Left ventricle myocardium superior (tissue), 1 donor: Measurements from ENCODE around the gene TOR1A. TPM values are rescaled to one million over a fixed set of nuclear protein-coding genes. Genes with fewer than 3 reads are reported as not detected.
A peak's percentile ranks its signal among the peaks of the same experiment; 100 is the strongest.

ENCODE experiments used
- ATAC-seq: fragments of 200-7000 bp; cut with Tn5 transposase; one replicate; pipeline ENCODE4 v1.9.1; 2020; ENCODE audit warnings: mild to moderate bottlenecking, moderate library complexity
- DNase-seq: peaks from one replicate; pipeline ENCODE4 v3.0.0-alpha.2; 2020
- intact Hi-C: fragments of 100-400 bp; cut with micrococcal nuclease; formaldehyde crosslinking; loops from one replicate; pipeline ENCODE4 v1.11.0; 2022
- total RNA-seq: library from RNA; stranded (reverse); fragmentation: NEBNext Ultra II Directional; extraction: Animal tissue kit (Norgen Biotek cat#: 25700); gene quantifications from one replicate; pipeline ENCODE4 v1.2.1, GENCODE V29; 2021
- donor health status: DM: no; HTN: yes; CAD: no; lungs with severe emphysema.

TOR1A gene
- total RNA-seq, 1 donor from 2014 or later = 11.7 TPM

- intact Hi-C loops = no loop called here
- ATAC-seq (no peak), DNase-seq (no peak)
Measured at GRCh38 chr9:129828051-129828450, 4.1 kb upstream of the TOR1A start.

DNA sequence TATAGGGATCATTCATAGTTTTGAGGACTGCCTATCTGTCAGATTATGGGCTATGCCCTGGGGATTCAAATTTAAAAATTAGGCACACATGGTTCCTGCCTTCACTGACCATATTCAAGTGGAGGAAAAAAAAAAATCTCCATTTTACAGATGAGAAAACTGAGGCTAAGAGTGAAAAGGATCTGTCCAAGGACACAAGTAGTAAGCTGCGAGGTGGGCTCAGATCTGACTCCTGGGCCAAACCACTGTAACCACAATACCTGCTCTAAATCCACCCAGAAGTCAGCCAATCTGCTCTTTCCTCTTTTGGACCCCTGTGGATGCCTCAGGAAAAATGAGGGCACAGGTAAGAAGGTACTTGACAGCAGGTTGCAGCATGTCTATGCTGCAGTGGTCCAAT lies 2.8 kb upstream of the TOR1A start:
- intact Hi-C loops = no loop called here
- no peak for DNase-seq
- ATAC-seq = no peak

GRCh38 chr9:129826344-129826743 lies 2.4 kb upstream of the TOR1A start:
- ATAC-seq = no peak
- intact Hi-C loops = no loop called here

GRCh38 chr9:129823542-129823934 lies 398 bp downstream of the TOR1A start:
- DNase-seq = no peak
- intact Hi-C loops = no loop called here
- peak; percentile 19 for ATAC-seq

More at GRCh38 chr9:129826344-129826743, 2.4 kb upstream of the TOR1A start:
- no peak for DNase-seq

DNA sequence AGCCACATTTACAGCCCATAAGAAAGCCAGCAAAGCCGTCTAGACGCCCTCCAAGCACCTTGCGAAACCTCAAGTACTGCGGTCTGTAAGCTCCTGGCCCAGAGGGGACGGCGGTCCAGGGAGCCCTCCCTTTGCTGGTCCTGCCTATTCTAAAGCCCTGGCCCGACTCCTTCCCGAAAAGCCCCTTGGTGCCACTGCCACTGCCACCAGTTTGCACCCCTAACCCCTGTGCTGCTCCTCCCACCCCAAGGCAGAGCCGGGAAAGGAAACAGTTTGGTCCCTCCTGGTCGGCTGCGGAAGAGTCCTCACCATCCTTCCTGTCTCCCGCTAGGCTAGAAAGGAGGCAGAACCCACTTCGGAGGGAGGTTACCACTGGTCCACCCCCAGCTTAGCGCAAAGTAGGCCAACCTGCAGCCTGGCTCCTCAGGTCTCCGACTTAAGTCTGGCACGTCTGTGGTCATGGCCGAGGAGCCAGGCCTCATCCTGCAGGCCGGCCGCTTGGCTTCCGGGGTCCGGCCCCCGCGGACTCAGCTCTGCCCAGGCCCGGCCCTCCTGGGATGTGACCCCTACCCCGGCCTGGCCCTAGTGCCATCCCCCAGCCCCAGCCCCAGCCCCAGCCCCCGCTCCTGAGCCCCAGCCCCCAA lies 916 bp downstream of the TOR1A start:
- ATAC-seq (peak; percentile 10), DNase-seq (no peak)
- intact Hi-C loops = no loop called here

DNA sequence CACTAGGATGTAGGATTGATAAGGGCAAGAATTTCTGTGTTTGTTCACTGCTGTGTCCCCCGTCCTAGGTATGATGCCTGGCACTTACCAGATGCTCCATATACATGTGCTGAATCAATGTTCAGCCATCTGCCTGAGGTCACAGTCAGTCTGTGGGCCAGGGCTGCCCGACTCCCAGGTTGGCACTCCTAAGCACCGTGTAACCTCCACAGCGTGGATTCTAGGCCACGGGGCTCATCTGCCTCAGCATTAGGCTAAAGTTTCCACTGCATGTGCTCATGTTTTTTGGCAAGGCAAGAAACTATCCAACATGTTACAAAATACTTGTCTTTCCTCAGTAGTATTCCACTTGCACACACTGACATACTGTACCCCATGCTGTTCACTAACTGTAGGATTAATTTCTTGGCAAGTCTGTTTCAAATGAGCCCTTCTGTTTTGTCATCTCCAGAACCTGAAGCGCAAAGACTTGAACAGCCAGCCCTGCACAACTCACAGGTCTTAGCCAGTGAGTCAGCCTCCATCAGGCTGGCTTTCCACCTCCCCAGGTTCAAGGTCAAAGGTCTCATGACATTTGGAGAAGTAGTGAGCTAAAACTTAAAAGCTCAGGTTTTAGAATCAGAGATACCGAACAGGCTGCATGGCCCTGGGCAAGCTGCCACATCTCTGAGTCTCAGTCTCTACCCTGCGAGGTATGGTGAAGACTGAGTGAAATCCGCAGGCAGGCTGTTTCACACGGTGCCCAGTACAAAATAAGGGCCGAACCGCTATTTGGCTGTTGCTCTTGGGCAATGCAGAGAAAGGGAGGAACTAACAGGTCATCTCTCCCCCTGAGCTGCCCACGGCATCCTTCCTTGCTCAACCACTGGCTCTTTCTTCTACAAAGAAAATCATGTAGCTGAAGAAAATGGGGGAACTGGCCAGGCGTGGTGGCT lies 7.2 kb downstream of the TOR1A start:
- intact Hi-C loops = no loop called here
- no peak for DNase-seq

DNA sequence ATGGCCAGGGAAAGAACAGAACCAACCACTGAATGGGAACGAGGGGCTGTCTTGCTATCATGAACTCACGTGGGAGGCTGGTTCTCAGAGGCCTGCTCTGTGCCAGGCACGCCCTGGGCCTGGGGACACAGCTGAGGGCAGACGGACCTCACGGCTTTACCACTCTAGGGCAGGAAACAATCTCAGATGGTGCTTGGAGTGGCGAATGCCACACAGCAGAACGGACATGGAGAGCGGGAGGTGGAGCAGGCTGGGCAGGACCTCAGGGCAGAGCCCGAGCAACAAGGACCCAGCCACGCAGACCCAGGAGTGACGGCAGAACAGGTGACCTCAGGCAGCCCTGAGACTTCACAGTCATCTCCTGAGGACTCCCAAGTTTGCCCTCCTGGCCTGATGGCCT lies 8.7 kb downstream of the TOR1A start:
- ATAC-seq (no peak), DNase-seq (no peak)
- intact Hi-C loops = no loop called here

More for the DNA sequence above, 7.2 kb downstream of the TOR1A start:
- ATAC-seq = no peak

GRCh38 chr9:129814432-129815223 lies 9.3 kb downstream of the TOR1A start:
- no peak for ATAC-seq

DNA sequence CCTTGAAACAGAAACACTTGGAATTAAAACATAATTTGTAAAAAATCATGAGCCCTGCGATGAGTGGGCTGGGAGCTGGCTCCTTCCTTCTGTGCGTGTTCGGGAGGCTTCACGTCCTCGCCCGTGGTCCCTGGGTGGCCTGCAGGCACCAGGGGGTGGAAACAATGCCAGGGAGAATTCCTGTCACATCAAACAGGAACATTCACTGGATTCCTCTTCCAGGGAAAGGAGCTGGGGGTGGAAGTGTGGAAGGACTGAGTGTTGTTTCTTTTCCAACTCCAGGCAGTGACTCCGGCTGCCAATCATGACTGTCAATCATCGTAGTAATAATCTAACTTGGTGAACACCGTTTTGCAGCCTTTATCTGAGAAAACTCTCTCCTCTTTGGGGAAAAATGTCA lies 10.3 kb downstream of the TOR1A start:
- intact Hi-C loops = no loop called here
- ATAC-seq = no peak

More at GRCh38 chr9:129814432-129815223, 9.3 kb downstream of the TOR1A start:
- intact Hi-C loops = no loop called here
- DNase-seq = no peak

GRCh38 chr9:129812385-129812784 lies 11.6 kb downstream of the TOR1A start:
- intact Hi-C loops = no loop called here
- no peak for ATAC-seq
- no peak for DNase-seq

More for the DNA sequence above, 10.3 kb downstream of the TOR1A start:
- no peak for DNase-seq

- ATAC-seq (no peak), DNase-seq (no peak)
- intact Hi-C loops = no loop called here
Measured at GRCh38 chr9:129811967-129812363, 12.0 kb downstream of the TOR1A start.

DNA sequence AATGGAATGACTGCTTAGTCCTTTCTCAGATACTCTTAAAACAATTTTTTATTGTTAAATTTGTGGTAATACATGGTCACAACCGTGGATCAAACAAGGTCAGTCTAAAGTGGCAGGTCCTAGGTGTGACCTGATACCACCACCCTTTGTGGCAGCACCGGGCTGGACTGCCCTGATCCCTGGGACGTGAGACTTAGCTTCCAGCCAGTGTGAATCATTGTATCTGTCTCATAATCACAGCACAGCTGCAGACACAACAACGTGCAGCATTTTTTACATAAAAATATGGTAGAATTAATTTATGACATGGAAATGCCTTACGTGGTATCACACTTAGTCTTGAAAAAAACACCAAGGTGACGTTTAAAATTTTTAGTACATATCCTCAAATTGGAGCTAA lies 13.1 kb downstream of the TOR1A start:
- DNase-seq (no peak), ATAC-seq (no peak)
- intact Hi-C loops = no loop called here

- intact Hi-C loops = no loop called here
Measured at GRCh38 chr9:129810116-129810515, 13.8 kb downstream of the TOR1A start.

GRCh38 chr9:129809346-129809745 lies 14.6 kb downstream of the TOR1A start:
- no peak for DNase-seq
- intact Hi-C loops = no loop called here
- no peak for ATAC-seq

More at GRCh38 chr9:129810116-129810515, 13.8 kb downstream of the TOR1A start:
- ATAC-seq = no peak
- no peak for DNase-seq

GRCh38 chr9:129806061-129806460 lies 17.9 kb downstream of the TOR1A start:
- intact Hi-C loops = no loop called here
- ATAC-seq (no peak), DNase-seq (no peak)

GRCh38 chr9:129803676-129804060 lies 20.3 kb downstream of the TOR1A start:
- intact Hi-C loops = no loop called here
- DNase-seq (no peak), ATAC-seq (no peak)

DNA sequence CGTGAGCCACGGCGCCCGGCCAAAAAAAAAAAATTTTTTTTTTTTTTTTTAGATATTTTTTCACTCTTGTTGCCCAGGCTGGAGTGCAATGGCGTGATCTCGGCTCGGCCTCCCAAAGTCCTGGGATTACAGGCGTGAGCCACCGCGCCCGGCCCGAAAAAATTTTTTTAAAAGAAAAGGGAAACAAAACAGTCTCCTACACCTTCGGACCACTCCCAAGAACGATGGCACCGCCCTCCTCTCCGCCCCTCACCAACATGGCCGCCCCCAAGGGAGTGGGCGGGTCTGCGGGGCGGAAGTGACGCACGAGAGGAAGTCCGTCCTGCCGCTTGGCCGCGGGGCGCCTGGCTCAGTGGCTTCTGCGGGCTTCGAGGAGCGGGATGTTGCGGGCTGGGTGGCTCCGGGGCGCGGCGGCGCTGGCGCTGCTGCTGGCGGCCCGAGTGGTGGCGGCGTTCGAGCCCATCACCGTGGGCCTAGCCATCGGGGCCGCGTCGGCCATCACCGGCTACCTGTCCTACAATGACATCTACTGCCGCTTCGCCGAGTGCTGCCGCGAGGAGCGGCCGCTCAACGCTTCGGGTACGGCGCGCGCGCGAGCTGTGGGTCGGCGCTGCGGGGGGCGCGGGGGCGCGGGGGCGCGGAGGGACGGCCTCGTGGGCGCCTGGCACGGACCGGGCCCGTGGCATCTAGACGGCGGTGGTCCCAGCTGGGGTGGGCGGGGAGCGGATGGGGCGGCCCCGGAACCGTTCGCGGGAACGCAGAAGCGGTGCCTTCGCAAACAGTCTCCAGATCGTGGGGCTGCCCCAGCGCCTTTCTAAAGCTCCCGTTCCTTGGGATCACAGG lies 20.9 kb downstream of the TOR1A start, which contains the start of gene TOR1B:
Gene TOR1B (plus strand): TSS at position 352 of the 843 bp plus-strand sequence. CDS start 29 bp downstream, at position 381.
- DNase-seq (peak; percentile 97), ATAC-seq (peak; percentile 99)
- intact Hi-C loops = no loop called here

GRCh38 chr9:129801504-129801903 lies 22.4 kb downstream of the TOR1A start:
- DNase-seq (no peak), ATAC-seq (no peak)
- intact Hi-C loops = no loop called here

GRCh38 chr9:129798973-129799372 lies 25.0 kb downstream of the TOR1A start:
- no peak for DNase-seq
- ATAC-seq = no peak
- intact Hi-C loops = no loop called here
